ENCODE measurements around the gene FSTL4. TPM values are rescaled to one million over a fixed set of nuclear protein-coding genes. Genes with fewer than 3 reads are reported as not detected.

The FSTL4 gene
- polyA plus RNA-seq, 1 donor from 2014 or later, result 0.57 TPM

GRCh38 chr5:133193794-133194193 is 418.5 kb downstream of the FSTL4 start:
- no peaks in the 10 kb centered on the region for H3K79me2 ChIP-seq (replicated peaks; ENCODE audit: insufficient read depth, low read length)
- TF ChIP-seq EZH2 (IDR thresholded peaks at IDR 0.05; ENCODE audit: borderline replicate concordance, insufficient read depth, low read length, poor library complexity, severe bottlenecking) (no peak), SMC3 (conservative IDR thresholded peaks at IDR 0.05; ENCODE audit: poor library complexity) (no peak), EP300 (conservative IDR thresholded peaks at IDR 0.05; ENCODE audit: poor library complexity, severe bottlenecking) (no peak), RAD21 (conservative IDR thresholded peaks at IDR 0.05) (no peak), MXI1 (conservative IDR thresholded peaks at IDR 0.05; ENCODE audit: poor library complexity, severe bottlenecking) (no peak), TAF1 (IDR thresholded peaks at IDR 0.05; ENCODE audit: low read depth) (no peak), POLR2AphosphoS5 (IDR thresholded peaks at IDR 0.05) (no peak)
- TF ChIP-seq, protein P1, sequence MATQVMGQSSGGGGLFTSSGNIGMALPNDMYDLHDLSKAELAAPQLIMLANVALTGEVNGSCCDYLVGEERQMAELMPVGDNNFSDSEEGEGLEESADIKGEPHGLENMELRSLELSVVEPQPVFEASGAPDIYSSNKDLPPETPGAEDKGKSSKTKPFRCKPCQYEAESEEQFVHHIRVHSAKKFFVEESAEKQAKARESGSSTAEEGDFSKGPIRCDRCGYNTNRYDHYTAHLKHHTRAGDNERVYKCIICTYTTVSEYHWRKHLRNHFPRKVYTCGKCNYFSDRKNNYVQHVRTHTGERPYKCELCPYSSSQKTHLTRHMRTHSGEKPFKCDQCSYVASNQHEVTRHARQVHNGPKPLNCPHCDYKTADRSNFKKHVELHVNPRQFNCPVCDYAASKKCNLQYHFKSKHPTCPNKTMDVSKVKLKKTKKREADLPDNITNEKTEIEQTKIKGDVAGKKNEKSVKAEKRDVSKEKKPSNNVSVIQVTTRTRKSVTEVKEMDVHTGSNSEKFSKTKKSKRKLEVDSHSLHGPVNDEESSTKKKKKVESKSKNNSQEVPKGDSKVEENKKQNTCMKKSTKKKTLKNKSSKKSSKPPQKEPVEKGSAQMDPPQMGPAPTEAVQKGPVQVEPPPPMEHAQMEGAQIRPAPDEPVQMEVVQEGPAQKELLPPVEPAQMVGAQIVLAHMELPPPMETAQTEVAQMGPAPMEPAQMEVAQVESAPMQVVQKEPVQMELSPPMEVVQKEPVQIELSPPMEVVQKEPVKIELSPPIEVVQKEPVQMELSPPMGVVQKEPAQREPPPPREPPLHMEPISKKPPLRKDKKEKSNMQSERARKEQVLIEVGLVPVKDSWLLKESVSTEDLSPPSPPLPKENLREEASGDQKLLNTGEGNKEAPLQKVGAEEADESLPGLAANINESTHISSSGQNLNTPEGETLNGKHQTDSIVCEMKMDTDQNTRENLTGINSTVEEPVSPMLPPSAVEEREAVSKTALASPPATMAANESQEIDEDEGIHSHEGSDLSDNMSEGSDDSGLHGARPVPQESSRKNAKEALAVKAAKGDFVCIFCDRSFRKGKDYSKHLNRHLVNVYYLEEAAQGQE (IDR thresholded peaks at IDR 0.05; ENCODE audit: borderline replicate concordance), result no peak
- TF ChIP-seq, protein P2, sequence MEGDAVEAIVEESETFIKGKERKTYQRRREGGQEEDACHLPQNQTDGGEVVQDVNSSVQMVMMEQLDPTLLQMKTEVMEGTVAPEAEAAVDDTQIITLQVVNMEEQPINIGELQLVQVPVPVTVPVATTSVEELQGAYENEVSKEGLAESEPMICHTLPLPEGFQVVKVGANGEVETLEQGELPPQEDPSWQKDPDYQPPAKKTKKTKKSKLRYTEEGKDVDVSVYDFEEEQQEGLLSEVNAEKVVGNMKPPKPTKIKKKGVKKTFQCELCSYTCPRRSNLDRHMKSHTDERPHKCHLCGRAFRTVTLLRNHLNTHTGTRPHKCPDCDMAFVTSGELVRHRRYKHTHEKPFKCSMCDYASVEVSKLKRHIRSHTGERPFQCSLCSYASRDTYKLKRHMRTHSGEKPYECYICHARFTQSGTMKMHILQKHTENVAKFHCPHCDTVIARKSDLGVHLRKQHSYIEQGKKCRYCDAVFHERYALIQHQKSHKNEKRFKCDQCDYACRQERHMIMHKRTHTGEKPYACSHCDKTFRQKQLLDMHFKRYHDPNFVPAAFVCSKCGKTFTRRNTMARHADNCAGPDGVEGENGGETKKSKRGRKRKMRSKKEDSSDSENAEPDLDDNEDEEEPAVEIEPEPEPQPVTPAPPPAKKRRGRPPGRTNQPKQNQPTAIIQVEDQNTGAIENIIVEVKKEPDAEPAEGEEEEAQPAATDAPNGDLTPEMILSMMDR (IDR thresholded peaks at IDR 0.05; ENCODE audit: poor library complexity, severe bottlenecking), result no peak
- H2AFZ ChIP-seq (ENCODE audit: low read depth, low read length), result no peak overlapping the region
- no peaks in the 10 kb centered on the region for H3K36me3 ChIP-seq (ENCODE audit: insufficient read depth, low read length)
- no peak overlapping the region for H3K27ac ChIP-seq (ENCODE audit: low read length)
- no peak overlapping the region for H3K9ac ChIP-seq (ENCODE audit: low read length)
- H3K4me2 ChIP-seq (ENCODE audit: low read length), result no peak overlapping the region
- H3K9me3 ChIP-seq (ENCODE audit: low read length), result no peaks in the 10 kb centered on the region
- no peaks in the 10 kb centered on the region for H3K9me2 ChIP-seq (ENCODE audit: insufficient read depth, low read length)
- H3F3A ChIP-seq (ENCODE audit: insufficient read depth, low read length, poor library complexity, severe bottlenecking), result no peaks in the 10 kb centered on the region
- H4K20me1 ChIP-seq (ENCODE audit: insufficient read depth), result no peaks in the 10 kb centered on the region
- no peaks in the 10 kb centered on the region for H3K27me3 ChIP-seq (ENCODE audit: insufficient read depth, low read depth, low read length)
- no peak overlapping the region for H3K4me3 ChIP-seq (ENCODE audit: low read length)

GRCh38 chr5:133192716-133193115 is 419.6 kb downstream of the FSTL4 start:
- Histone ChIP-seq H2AFZ (ENCODE audit: low read depth, low read length) (no peak overlapping the region), H3K27ac (ENCODE audit: low read length) (no peak overlapping the region), H3K4me3 (ENCODE audit: low read length) (no peak overlapping the region)

DNA sequence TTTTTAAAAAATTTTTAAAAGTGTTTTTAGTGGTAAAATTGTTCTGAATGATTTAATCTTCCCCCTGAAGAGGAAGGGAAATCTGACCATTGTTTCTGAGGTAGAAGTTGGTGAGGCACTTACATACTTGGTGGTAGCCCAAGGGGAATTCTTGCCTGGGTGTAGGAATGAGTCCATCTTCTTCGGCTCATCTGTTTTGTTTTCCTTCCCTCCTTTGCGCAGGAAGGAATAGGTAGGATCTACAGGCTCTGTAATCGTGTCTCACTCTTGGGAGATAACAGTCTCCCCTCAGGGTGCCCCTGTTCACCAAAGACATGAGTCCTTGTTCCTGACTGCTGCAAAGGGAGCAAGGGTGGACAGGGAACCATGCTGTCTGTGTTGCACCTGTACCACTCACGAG is 422.5 kb downstream of the FSTL4 start:
- Histone ChIP-seq H3K27me3 (ENCODE audit: insufficient read depth, low read depth, low read length) (no peaks in the 10 kb centered on the region), H3K79me2 (replicated peaks; ENCODE audit: insufficient read depth, low read length) (no peaks in the 10 kb centered on the region), H3K4me2 (ENCODE audit: low read length) (no peak overlapping the region), H3K9ac (ENCODE audit: low read length) (no peak overlapping the region), H3K9me2 (ENCODE audit: insufficient read depth, low read length) (no peaks in the 10 kb centered on the region), H3F3A (ENCODE audit: insufficient read depth, low read length, poor library complexity, severe bottlenecking) (no peaks in the 10 kb centered on the region), H3K27ac (ENCODE audit: low read length) (no peak overlapping the region), H4K20me1 (ENCODE audit: insufficient read depth) (no peaks in the 10 kb centered on the region), H2AFZ (ENCODE audit: low read depth, low read length) (no peak overlapping the region), H3K36me3 (ENCODE audit: insufficient read depth, low read length) (no peaks in the 10 kb centered on the region), H3K4me3 (ENCODE audit: low read length) (no peak overlapping the region), H3K9me3 (ENCODE audit: low read length) (no peaks in the 10 kb centered on the region)
- TF ChIP-seq RAD21 (conservative IDR thresholded peaks at IDR 0.05) (no peak), SMC3 (conservative IDR thresholded peaks at IDR 0.05; ENCODE audit: poor library complexity) (no peak), MXI1 (conservative IDR thresholded peaks at IDR 0.05; ENCODE audit: poor library complexity, severe bottlenecking) (no peak), POLR2AphosphoS5 (IDR thresholded peaks at IDR 0.05) (no peak), TAF1 (IDR thresholded peaks at IDR 0.05; ENCODE audit: low read depth) (no peak), EP300 (conservative IDR thresholded peaks at IDR 0.05; ENCODE audit: poor library complexity, severe bottlenecking) (no peak), EZH2 (IDR thresholded peaks at IDR 0.05; ENCODE audit: borderline replicate concordance, insufficient read depth, low read length, poor library complexity, severe bottlenecking) (no peak)
- TF ChIP-seq, protein P1 (IDR thresholded peaks at IDR 0.05; ENCODE audit: borderline replicate concordance), result no peak
- TF ChIP-seq, protein P2 (IDR thresholded peaks at IDR 0.05; ENCODE audit: poor library complexity, severe bottlenecking), result no peak

More at GRCh38 chr5:133192716-133193115, 419.6 kb downstream of the FSTL4 start:
- Histone ChIP-seq H4K20me1 (ENCODE audit: insufficient read depth) (no peaks in the 10 kb centered on the region), H3K36me3 (ENCODE audit: insufficient read depth, low read length) (no peaks in the 10 kb centered on the region), H3K27me3 (ENCODE audit: insufficient read depth, low read depth, low read length) (no peaks in the 10 kb centered on the region), H3K4me2 (ENCODE audit: low read length) (no peak overlapping the region), H3K9me3 (ENCODE audit: low read length) (no peaks in the 10 kb centered on the region), H3F3A (ENCODE audit: insufficient read depth, low read length, poor library complexity, severe bottlenecking) (no peaks in the 10 kb centered on the region), H3K9ac (ENCODE audit: low read length) (no peak overlapping the region), H3K79me2 (replicated peaks; ENCODE audit: insufficient read depth, low read length) (no peaks in the 10 kb centered on the region), H3K9me2 (ENCODE audit: insufficient read depth, low read length) (no peaks in the 10 kb centered on the region)
- no peak for TF ChIP-seq EP300 (conservative IDR thresholded peaks at IDR 0.05; ENCODE audit: poor library complexity, severe bottlenecking)

All from neural cell (in vitro differentiated cells).